ENCODE measurements around the gene CCDC88C.

- TF ChIP-seq, protein P1, sequence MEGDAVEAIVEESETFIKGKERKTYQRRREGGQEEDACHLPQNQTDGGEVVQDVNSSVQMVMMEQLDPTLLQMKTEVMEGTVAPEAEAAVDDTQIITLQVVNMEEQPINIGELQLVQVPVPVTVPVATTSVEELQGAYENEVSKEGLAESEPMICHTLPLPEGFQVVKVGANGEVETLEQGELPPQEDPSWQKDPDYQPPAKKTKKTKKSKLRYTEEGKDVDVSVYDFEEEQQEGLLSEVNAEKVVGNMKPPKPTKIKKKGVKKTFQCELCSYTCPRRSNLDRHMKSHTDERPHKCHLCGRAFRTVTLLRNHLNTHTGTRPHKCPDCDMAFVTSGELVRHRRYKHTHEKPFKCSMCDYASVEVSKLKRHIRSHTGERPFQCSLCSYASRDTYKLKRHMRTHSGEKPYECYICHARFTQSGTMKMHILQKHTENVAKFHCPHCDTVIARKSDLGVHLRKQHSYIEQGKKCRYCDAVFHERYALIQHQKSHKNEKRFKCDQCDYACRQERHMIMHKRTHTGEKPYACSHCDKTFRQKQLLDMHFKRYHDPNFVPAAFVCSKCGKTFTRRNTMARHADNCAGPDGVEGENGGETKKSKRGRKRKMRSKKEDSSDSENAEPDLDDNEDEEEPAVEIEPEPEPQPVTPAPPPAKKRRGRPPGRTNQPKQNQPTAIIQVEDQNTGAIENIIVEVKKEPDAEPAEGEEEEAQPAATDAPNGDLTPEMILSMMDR (conservative IDR thresholded peaks at IDR 0.05; ENCODE audit: low read length) = no peak
- no peak for TF ChIP-seq EZH2phosphoT487 (IDR thresholded peaks at IDR 0.05; ENCODE audit: borderline replicate concordance, low read depth, low read length)
These were observed 6.7 kb downstream of the CCDC88C start for GRCh38 chr14:91410771-91411536.

Data from OCI-LY7 (cell line).